Lower leg skin (tissue), 3 donors: ENCODE measurements around the gene S100A9.

Experiments used
- POLR2A ChIP-seq, 2 donors: fragments of 450-650 bp; IDR thresholded peaks; one replicate each; pipeline ENCODE4 v1.6.1; 2016 to 2017; ENCODE audit warnings: antibody characterized with exemption in 2 of 2, mild to moderate bottlenecking in 1 of 2, moderate library complexity in 1 of 2
- TF ChIP-seq, protein P1 (sequence below), 3 donors: fragments of 450-650 bp; IDR thresholded peaks; one replicate each; pipeline ENCODE4 v1.5.1; 2016; ENCODE audit warnings: antibody characterized with exemption in 3 of 3, mild to moderate bottlenecking in 3 of 3, moderate library complexity in 2 of 3

DNA sequence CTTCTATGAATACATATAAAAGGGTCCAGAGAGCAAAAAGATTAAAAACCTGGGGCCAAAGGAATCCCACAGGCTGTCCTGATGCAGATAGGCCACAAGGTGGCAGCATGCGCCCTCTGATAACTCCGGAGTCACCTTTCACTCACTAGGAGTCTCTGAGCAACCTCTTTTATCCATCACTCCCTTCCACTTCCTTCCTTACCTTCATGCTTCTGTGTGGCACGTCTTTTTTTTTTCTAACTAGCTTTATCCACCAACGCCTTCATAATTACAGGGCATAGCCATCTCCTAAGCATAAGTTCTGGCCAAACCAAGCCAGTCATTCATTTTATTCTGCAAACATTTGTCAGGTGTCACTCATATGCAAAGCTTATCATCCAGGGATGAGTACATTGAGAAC, 5.1 kb upstream of the S100A9 start:
- TF ChIP-seq, protein P1, sequence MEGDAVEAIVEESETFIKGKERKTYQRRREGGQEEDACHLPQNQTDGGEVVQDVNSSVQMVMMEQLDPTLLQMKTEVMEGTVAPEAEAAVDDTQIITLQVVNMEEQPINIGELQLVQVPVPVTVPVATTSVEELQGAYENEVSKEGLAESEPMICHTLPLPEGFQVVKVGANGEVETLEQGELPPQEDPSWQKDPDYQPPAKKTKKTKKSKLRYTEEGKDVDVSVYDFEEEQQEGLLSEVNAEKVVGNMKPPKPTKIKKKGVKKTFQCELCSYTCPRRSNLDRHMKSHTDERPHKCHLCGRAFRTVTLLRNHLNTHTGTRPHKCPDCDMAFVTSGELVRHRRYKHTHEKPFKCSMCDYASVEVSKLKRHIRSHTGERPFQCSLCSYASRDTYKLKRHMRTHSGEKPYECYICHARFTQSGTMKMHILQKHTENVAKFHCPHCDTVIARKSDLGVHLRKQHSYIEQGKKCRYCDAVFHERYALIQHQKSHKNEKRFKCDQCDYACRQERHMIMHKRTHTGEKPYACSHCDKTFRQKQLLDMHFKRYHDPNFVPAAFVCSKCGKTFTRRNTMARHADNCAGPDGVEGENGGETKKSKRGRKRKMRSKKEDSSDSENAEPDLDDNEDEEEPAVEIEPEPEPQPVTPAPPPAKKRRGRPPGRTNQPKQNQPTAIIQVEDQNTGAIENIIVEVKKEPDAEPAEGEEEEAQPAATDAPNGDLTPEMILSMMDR (IDR thresholded peaks at IDR 0.05), result no peak
- no peak for TF ChIP-seq POLR2A (IDR thresholded peaks at IDR 0.05)
